ENCODE measurements around the gene GAS2.

- TF ChIP-seq CTCF (IDR thresholded peaks at IDR 0.05): no peak
- no peak for TF ChIP-seq GATA2 (CRISPR knock-in tag; IDR thresholded peaks at IDR 0.05)
- TF ChIP-seq USF2 (IDR thresholded peaks at IDR 0.05; ENCODE audit: borderline replicate concordance, low read depth, low read length): no peak
- TF ChIP-seq RFX5 (IDR thresholded peaks at IDR 0.05; ENCODE audit: low read length): no peak
- TF ChIP-seq MAX (IDR thresholded peaks at IDR 0.05; ENCODE audit: low read depth): no peak
- TF ChIP-seq NFIC (IDR thresholded peaks at IDR 0.05; ENCODE audit: borderline replicate concordance): no peak
- TF ChIP-seq EP300 (IDR thresholded peaks at IDR 0.05; ENCODE audit: borderline replicate concordance in 1 of 2, low read depth in 1 of 2, low read length in 1 of 2): no peak
- TF ChIP-seq GABPA (IDR thresholded peaks at IDR 0.05; ENCODE audit: low read depth): no peak
- no peak for TF ChIP-seq SIN3A (IDR thresholded peaks at IDR 0.05; ENCODE audit: borderline replicate concordance, low read depth, low read length)
- no peak for TF ChIP-seq EZH2phosphoT487 (IDR thresholded peaks at IDR 0.05; ENCODE audit: borderline replicate concordance, low read depth)
- TF ChIP-seq YY1 (IDR thresholded peaks at IDR 0.05; ENCODE audit: low read depth): no peak
- no peak for TF ChIP-seq TCF12 (IDR thresholded peaks at IDR 0.05)
- no peak for TF ChIP-seq TAF1 (IDR thresholded peaks at IDR 0.05; ENCODE audit: borderline replicate concordance, low read depth, low read length)
- no peak for TF ChIP-seq POLR2AphosphoS5 (IDR thresholded peaks at IDR 0.05; ENCODE audit: low read depth, low read length)
Observed at GRCh38 chr11:22680628-22681027, 14.2 kb downstream of the GAS2 start.

All from SK-N-SH (cell line).